Upper lobe of left lung (tissue), 6 donors: ENCODE results near the gene NEUROG1. TPM values are rescaled to one million over a fixed set of nuclear protein-coding genes. Genes with fewer than 3 reads are reported as not detected.

ENCODE experiments used
- ATAC-seq, 2 donors: fragments of 200-7000 bp; cut with Tn5 transposase; one replicate each; pipeline ENCODE4 v1.9.1; 2022; ENCODE audit warnings: mild to moderate bottlenecking in 2 of 2, moderate library complexity in 2 of 2; ENCODE audit not compliant: low FRiP score in 2 of 2
- DNase-seq, 2 donors: peaks; one replicate each; pipeline ENCODE4 v3.0.0-alpha.2; 2019 to 2020
- H3K27ac ChIP-seq, 4 donors: fragments of 200-600 bp; sonication (generic); one replicate each; pipeline ENCODE4 v1.5.1; 2016 to 2019
- H3K27me3 ChIP-seq, 4 donors: fragments of 200-600 bp; sonication (generic); one replicate each; pipeline ENCODE4 v1.5.1; 2017 to 2019
- H3K36me3 ChIP-seq, 4 donors: fragments of 200-600 bp; sonication (generic); one replicate each; pipeline ENCODE4 v1.5.1; 2016 to 2019
- H3K4me1 ChIP-seq, 4 donors: fragments of 200-600 bp; sonication (generic); one replicate each; pipeline ENCODE4 v1.5.1; 2018 to 2019
- H3K4me3 ChIP-seq, 4 donors: fragments of 200-600 bp; sonication (generic); one replicate each; pipeline ENCODE4 v1.5.1; 2017 to 2019; ENCODE audit warnings: mild to moderate bottlenecking in 2 of 4, moderate library complexity in 1 of 4
- H3K9me3 ChIP-seq, 4 donors: fragments of 200-600 bp; sonication (generic); one replicate each; pipeline ENCODE4 v1.5.1; 2018 to 2019
- EP300 ChIP-seq, 4 donors: sonication (generic); formaldehyde crosslinking; IDR thresholded peaks; one replicate each; pipeline ENCODE4 v1.5.1; 2017; ENCODE audit warnings: antibody characterized with exemption in 4 of 4, control low read depth in 2 of 4
- POLR2A ChIP-seq, 4 donors: fragments of 450-650 bp; IDR thresholded peaks; one replicate each; pipeline ENCODE4 v1.5.1; 2016 to 2017; ENCODE audit warnings: antibody characterized with exemption in 4 of 4, mild to moderate bottlenecking in 2 of 4
- POLR2AphosphoS5 ChIP-seq, 2 donors: sonication (generic); formaldehyde crosslinking; IDR thresholded peaks; one replicate each; pipeline ENCODE4 v1.5.1; 2017; ENCODE audit warnings: antibody characterized with exemption in 2 of 2
- WGBS, 2 donors: methylation state at CpG; one replicate each; pipeline ENCODE4 v1.1.5; 2017 to 2018; 5-methylcytosine and 5-hydroxymethylcytosine counted together
- total RNA-seq, 6 donors: library from RNA; depleted of rRNA in 4 of 6; stranded (reverse); fragments of >200 nt in 4 of 6; gene quantifications; one replicate each; pipeline versions ENCODE4 v1.1.0 to v1.2.1, GENCODE V29; 2016 to 2021
- TF ChIP-seq, protein P1 (sequence below), 6 experiments: fragments of 450-650 bp in 4 of 6; fragments of 200-600 bp in 2 of 6; sonication (generic) in 2 of 6; IDR thresholded peaks; one replicate each; pipeline ENCODE4 v1.5.1; 2016 to 2019; ENCODE audit warnings: antibody characterized with exemption in 6 of 6
- donor health status: DM: no; HTN: no; CAD: no; lungs with moderate emphysema.
- donor health status: DM: no; HTN: yes; CAD: no; lungs with severe emphysema.

Gene NEUROG1
- not detected for total RNA-seq

- H3K9me3 ChIP-seq: no peaks in the 10 kb centered on the region
- DNase-seq: peak in 1 of 2 donors; percentile 80
- TF ChIP-seq, protein P1, sequence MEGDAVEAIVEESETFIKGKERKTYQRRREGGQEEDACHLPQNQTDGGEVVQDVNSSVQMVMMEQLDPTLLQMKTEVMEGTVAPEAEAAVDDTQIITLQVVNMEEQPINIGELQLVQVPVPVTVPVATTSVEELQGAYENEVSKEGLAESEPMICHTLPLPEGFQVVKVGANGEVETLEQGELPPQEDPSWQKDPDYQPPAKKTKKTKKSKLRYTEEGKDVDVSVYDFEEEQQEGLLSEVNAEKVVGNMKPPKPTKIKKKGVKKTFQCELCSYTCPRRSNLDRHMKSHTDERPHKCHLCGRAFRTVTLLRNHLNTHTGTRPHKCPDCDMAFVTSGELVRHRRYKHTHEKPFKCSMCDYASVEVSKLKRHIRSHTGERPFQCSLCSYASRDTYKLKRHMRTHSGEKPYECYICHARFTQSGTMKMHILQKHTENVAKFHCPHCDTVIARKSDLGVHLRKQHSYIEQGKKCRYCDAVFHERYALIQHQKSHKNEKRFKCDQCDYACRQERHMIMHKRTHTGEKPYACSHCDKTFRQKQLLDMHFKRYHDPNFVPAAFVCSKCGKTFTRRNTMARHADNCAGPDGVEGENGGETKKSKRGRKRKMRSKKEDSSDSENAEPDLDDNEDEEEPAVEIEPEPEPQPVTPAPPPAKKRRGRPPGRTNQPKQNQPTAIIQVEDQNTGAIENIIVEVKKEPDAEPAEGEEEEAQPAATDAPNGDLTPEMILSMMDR (IDR thresholded peaks at IDR 0.05): no peak
- TF ChIP-seq POLR2A (IDR thresholded peaks at IDR 0.05): no peak
- TF ChIP-seq EP300 (IDR thresholded peaks at IDR 0.05): no peak
- no peak for TF ChIP-seq POLR2AphosphoS5 (IDR thresholded peaks at IDR 0.05)
- H3K27ac ChIP-seq: no peak within 1 kb of the TSS
- 4 to 5% methylated on average over 23 to 40 of the region's 74 CpGs for WGBS, 2 donors
- no peak for ATAC-seq
- no peaks in the 10 kb centered on the region for H3K36me3 ChIP-seq
- peaks cover 11 to 19% (median 14%) of the 10 kb centered on the region in 4 donors for H3K4me1 ChIP-seq
- H3K4me3 ChIP-seq: peak within 1 kb of the TSS in 3 of 4 donors; percentile 5 to 8 (median 6)
- peaks cover 0 to 35% (median 17%) of the 10 kb centered on the region in 4 donors for H3K27me3 ChIP-seq
These were observed at the start of gene NEUROG1 for GRCh38 chr5:135535820-135536801. TSS of gene NEUROG1 (minus strand) at chr5:135535964. CDS start at chr5:135535690, 274 bp downstream.

DNA sequence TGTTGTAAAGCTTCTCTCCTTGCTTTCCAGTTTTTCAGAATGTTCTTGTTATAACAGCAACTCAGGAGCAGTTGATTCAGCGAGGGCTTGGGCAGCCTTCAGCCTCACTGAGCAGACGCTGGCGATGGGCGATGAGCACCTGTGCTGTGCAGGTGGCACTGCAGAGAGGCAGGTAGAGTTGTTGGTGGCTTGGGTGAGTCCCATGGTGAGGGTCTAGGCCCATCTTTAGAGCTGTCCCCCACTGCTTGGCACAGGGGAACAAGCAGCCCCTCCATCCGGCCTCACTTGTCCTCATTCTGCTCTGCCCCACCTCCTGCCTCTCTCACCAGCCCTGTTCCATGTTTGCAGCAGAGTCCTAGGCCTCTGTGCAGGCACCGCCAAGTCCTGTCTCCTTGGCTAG, 49.2 kb upstream of the NEUROG1 start:
- no peak for DNase-seq
- H3K9me3 ChIP-seq: no peaks in the 10 kb centered on the region
- H3K4me3 ChIP-seq: no peak overlapping the region
- no peaks in the 10 kb centered on the region for H3K4me1 ChIP-seq
- 81 to 90% methylated on average over 6 of the region's 6 CpGs for WGBS, 2 donors
- no peaks in the 10 kb centered on the region for H3K36me3 ChIP-seq
- no peaks in the 10 kb centered on the region for H3K27me3 ChIP-seq
- no peak for ATAC-seq
- H3K27ac ChIP-seq: no peak overlapping the region
- TF ChIP-seq POLR2AphosphoS5 (IDR thresholded peaks at IDR 0.05) (no peak), EP300 (IDR thresholded peaks at IDR 0.05) (no peak)

GRCh38 chr5:135584276-135584675, 48.5 kb upstream of the NEUROG1 start:
- no peak for ATAC-seq
- peaks cover 0 to 3% (median under 1%) of the 10 kb centered on the region in 4 donors for H3K4me1 ChIP-seq

GRCh38 chr5:135582099-135582781, 46.5 kb upstream of the NEUROG1 start:
- 63 to 74% methylated on average over 6 of the region's 6 CpGs for WGBS, 2 donors
- Histone ChIP-seq H3K4me1 (peaks cover 2 to 19% (median 12%) of the 10 kb centered on the region in 4 donors), H3K27me3 (peaks cover 0 to 18% (median 7%) of the 10 kb centered on the region in 4 donors), H3K4me3 (no peak overlapping the region), H3K9me3 (no peaks in the 10 kb centered on the region), H3K36me3 (no peaks in the 10 kb centered on the region), H3K27ac (no peak overlapping the region)
- DNase-seq (no peak), ATAC-seq (no peak)
- TF ChIP-seq POLR2A (IDR thresholded peaks at IDR 0.05) (no peak), EP300 (IDR thresholded peaks at IDR 0.05) (no peak), POLR2AphosphoS5 (IDR thresholded peaks at IDR 0.05) (no peak)
- TF ChIP-seq, protein P1 (IDR thresholded peaks at IDR 0.05): no peak

More at GRCh38 chr5:135584276-135584675, 48.5 kb upstream of the NEUROG1 start:
- H3K27ac ChIP-seq: no peak overlapping the region
- 71 to 73% methylated on average over 2 of the region's 2 CpGs for WGBS, 2 donors
- H3K4me3 ChIP-seq: no peak overlapping the region
- no peaks in the 10 kb centered on the region for H3K9me3 ChIP-seq
- TF ChIP-seq POLR2AphosphoS5 (IDR thresholded peaks at IDR 0.05): no peak
- peaks cover 0 to 5% (median 0%) of the 10 kb centered on the region in 4 donors for H3K27me3 ChIP-seq
- no peak for DNase-seq
- no peaks in the 10 kb centered on the region for H3K36me3 ChIP-seq

DNA sequence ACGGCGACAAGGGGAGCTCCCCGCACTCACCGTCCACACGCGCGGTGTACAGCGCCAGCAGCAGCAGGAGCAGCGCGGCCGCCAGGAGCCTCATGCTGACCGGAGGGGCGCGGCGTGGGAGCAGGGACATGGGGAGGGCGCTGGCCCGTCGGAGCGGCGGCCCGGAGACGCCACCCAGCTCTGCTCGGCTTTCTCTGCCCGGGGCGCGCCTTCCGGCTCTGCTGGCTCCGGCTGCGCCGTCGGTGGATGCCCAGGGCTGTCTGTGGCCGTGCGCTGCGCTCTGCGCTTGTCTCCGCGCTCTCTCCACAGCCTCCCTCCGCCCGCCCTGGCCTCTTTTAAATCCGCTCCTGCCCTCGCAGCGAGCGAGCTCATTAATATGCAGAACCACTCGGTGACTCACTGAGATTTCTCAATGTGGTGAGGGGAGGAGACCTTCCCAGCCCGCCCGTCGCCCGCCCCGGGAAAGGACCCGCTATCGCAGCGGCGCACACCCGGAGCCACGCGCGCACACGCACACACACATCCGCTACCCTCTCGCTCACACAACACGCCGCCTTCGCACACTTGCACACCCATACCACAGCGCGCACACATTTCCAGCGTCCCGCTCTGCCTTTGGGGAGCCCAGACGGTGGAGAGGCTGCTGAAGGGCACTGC, 43.0 kb upstream of the NEUROG1 start, which contains the start of gene CXCL14:
Gene CXCL14 (minus strand): TSS at position 307 of the 657 bp plus-strand sequence. CDS start 213 bp downstream, at position 94.
- Histone ChIP-seq H3K27ac (no peak within 1 kb of the TSS), H3K27me3 (peaks cover 0 to 18% (median 8%) of the 10 kb centered on the region in 4 donors)
- peak in 1 of 2 donors; percentile 79 for ATAC-seq

More for the DNA sequence above, 43.0 kb upstream of the NEUROG1 start, which contains the start of gene CXCL14:
- no peaks in the 10 kb centered on the region for H3K36me3 ChIP-seq
- peak; percentile 51 to 86 for DNase-seq
- H3K9me3 ChIP-seq: no peaks in the 10 kb centered on the region
- WGBS, 2 donors: 1 to 5% methylated on average over 15 to 24 of the region's 68 CpGs
- no peak for TF ChIP-seq EP300 (IDR thresholded peaks at IDR 0.05)
- TF ChIP-seq POLR2A (IDR thresholded peaks at IDR 0.05): no peak
- TF ChIP-seq, protein P1 (IDR thresholded peaks at IDR 0.05): no peak
- TF ChIP-seq POLR2AphosphoS5 (IDR thresholded peaks at IDR 0.05): no peak
- H3K4me3 ChIP-seq: peak within 1 kb of the TSS in 3 of 4 donors; percentile 13 to 33 (median 23)
- peaks cover 2 to 19% (median 12%) of the 10 kb centered on the region in 4 donors for H3K4me1 ChIP-seq
